ENCODE measurements around the gene GABRA6.
"Not testable (repeated sequence)": the region's sequence is repeated elsewhere in the genome, so short reads cannot be mapped to it uniquely, and the experiment has no call there.

Gene GABRA6

DNA sequence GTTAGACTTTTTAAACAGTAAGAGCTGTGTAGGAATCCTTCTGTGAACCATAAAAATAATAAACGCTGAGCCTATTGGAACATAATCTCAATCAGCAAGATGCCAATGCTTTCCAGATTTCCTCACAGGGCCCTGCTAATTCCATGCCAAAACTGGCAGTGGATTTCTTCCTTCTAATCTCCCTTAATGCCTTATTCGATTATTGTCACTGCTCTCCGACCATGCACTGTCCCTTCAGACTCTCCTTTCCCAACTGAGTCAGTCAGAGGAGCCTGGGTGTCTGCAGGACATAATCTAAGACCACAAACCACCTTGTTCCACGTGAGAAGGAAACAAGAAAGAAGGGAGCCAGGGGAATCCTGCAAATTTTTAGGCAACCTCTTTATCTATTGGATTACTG is at the start of gene GABRA6:
GABRA6 (plus strand) TSS at position 261 of the 400 bp plus-strand sequence. CDS start 269 bp downstream, outside the sequence.
- H3K9ac ChIP-seq (ENCODE audit: low read depth in 1 of 2, low read length in 2 of 2), result no peak within 1 kb of the TSS
- H3K36me3 ChIP-seq (ENCODE audit: control insufficient read depth in 1 of 2, insufficient read depth in 2 of 2, low read length in 2 of 2), result no peaks in the 10 kb centered on the region
- H3K27ac ChIP-seq (ENCODE audit: low read depth, low read length), result no peak within 1 kb of the TSS
- no peaks in the 10 kb centered on the region for H3K4me1 ChIP-seq (ENCODE audit: control insufficient read depth in 1 of 2, insufficient read depth in 2 of 2, low read length in 2 of 2)
- no peak within 1 kb of the TSS for H3K4me3 ChIP-seq (ENCODE audit: low read depth in 1 of 2, low read length in 2 of 2)
- no peaks in the 10 kb centered on the region for H3K27me3 ChIP-seq (ENCODE audit: control insufficient read depth in 1 of 2, insufficient read depth in 2 of 2, low read length in 2 of 2)
- H3K9me3 ChIP-seq (ENCODE audit: control insufficient read depth in 1 of 2, low read length in 2 of 2), result no peaks in the 10 kb centered on the region

DNA sequence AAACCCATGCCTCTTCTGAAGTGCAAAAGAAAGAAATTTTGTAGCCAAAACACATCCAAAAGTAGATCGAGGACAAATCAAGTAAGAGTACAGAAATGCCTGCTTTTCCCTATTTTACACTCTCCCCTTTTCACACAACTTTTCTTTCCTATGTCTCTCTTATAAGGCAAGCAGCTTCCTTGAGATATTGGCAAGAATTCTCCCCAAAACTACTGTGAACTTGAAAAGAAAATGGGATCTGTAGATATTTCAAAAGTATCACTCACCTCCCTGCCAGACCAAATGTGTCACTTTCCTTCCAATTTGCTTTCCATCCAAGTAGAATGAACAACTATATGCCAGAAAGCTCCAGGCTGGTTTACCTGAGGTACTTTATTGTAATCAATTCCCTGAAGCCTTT is 47.9 kb upstream of the GABRA6 start:
- Histone ChIP-seq H3K27ac (ENCODE audit: low read depth, low read length) (no peak overlapping the region), H3K9me3 (ENCODE audit: control insufficient read depth in 1 of 2, low read length in 2 of 2) (no peaks in the 10 kb centered on the region), H3K36me3 (ENCODE audit: control insufficient read depth in 1 of 2, insufficient read depth in 2 of 2, low read length in 2 of 2) (no peaks in the 10 kb centered on the region), H3K4me3 (ENCODE audit: low read depth in 1 of 2, low read length in 2 of 2) (no peak overlapping the region), H3K27me3 (ENCODE audit: control insufficient read depth in 1 of 2, insufficient read depth in 2 of 2, low read length in 2 of 2) (no peaks in the 10 kb centered on the region), H3K9ac (ENCODE audit: low read depth in 1 of 2, low read length in 2 of 2) (no peak overlapping the region), H3K4me1 (ENCODE audit: control insufficient read depth in 1 of 2, insufficient read depth in 2 of 2, low read length in 2 of 2) (no peaks in the 10 kb centered on the region)

DNA sequence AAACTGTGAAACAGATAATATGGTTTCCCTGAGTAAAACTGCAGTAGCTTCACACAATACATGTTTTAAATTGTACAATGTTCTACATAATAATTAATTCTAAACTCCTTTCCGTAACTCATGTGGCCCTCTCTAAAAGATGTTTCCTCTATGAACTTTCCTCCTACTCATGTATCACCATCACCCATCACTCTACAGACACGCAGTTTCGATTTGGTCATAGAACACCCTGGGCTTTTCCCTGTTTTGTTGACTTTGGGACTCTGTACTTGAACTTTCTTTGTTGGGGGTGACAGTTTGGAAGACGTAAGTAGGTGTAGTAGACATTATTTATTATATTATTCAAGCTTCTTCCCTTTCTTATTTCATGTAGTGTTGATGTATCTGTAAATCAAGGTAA is 44.1 kb upstream of the GABRA6 start:
- Histone ChIP-seq H3K36me3 (ENCODE audit: control insufficient read depth in 1 of 2, insufficient read depth in 2 of 2, low read length in 2 of 2) (no peaks in the 10 kb centered on the region), H3K4me1 (ENCODE audit: control insufficient read depth in 1 of 2, insufficient read depth in 2 of 2, low read length in 2 of 2) (no peaks in the 10 kb centered on the region), H3K9me3 (ENCODE audit: control insufficient read depth in 1 of 2, low read length in 2 of 2) (no peaks in the 10 kb centered on the region), H3K9ac (ENCODE audit: low read depth in 1 of 2, low read length in 2 of 2) (no peak overlapping the region), H3K27me3 (ENCODE audit: control insufficient read depth in 1 of 2, insufficient read depth in 2 of 2, low read length in 2 of 2) (no peaks in the 10 kb centered on the region), H3K4me3 (ENCODE audit: low read depth in 1 of 2, low read length in 2 of 2) (no peak overlapping the region), H3K27ac (ENCODE audit: low read depth, low read length) (no peak overlapping the region)

DNA sequence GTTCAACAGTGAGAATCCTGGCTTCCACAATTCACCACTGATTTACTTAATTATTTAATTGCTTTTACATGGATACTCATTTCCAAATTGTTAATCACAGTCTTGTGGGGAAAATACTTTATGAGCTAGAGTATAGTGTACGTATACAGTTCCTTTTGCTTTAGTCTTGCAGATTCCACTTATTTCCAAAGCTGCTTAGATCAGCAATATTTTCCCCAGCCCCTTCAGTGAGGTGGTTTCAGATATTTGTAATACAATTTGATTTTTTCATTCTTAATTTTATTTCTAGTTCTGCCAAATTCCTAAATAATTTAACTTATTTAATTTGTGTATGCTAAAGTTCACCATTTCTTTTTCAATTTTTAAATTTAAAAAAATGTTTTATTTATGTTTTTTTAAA is 40.3 kb upstream of the GABRA6 start:
- Histone ChIP-seq H3K4me3 (ENCODE audit: low read depth in 1 of 2, low read length in 2 of 2) (no peak overlapping the region), H3K36me3 (ENCODE audit: control insufficient read depth in 1 of 2, insufficient read depth in 2 of 2, low read length in 2 of 2) (no peaks in the 10 kb centered on the region), H3K9me3 (ENCODE audit: control insufficient read depth in 1 of 2, low read length in 2 of 2) (no peaks in the 10 kb centered on the region), H3K4me1 (ENCODE audit: control insufficient read depth in 1 of 2, insufficient read depth in 2 of 2, low read length in 2 of 2) (no peaks in the 10 kb centered on the region), H3K27ac (ENCODE audit: low read depth, low read length) (no peak overlapping the region), H3K27me3 (ENCODE audit: control insufficient read depth in 1 of 2, insufficient read depth in 2 of 2, low read length in 2 of 2) (no peaks in the 10 kb centered on the region), H3K9ac (ENCODE audit: low read depth in 1 of 2, low read length in 2 of 2) (no peak overlapping the region)

DNA sequence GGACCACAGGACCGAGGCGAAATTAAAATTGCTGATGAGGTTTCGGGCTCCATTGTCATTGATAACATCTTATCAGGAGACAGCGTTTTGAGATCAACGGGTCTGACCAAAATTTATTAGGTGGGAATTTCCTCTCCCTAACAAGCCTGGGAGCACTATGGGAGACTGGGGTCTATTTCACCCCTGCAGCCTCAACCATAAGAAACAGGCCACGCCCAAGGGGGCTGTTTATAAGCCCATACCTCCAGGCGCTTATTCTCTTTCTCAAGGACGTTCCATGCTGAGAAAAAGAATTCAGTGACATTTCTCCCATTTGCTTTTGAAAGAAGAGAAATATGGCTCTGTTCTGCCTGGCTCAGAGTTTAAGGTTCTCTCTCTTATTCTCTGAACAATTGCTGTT is 33.6 kb upstream of the GABRA6 start:
- not testable (repeated sequence) for H3K9me3 ChIP-seq (ENCODE audit: control insufficient read depth in 1 of 2, low read length in 2 of 2); H3K4me3 ChIP-seq (ENCODE audit: low read depth in 1 of 2, low read length in 2 of 2); H3K27me3 ChIP-seq (ENCODE audit: control insufficient read depth in 1 of 2, insufficient read depth in 2 of 2, low read length in 2 of 2); H3K9ac ChIP-seq (ENCODE audit: low read depth in 1 of 2, low read length in 2 of 2); H3K4me1 ChIP-seq (ENCODE audit: control insufficient read depth in 1 of 2, insufficient read depth in 2 of 2, low read length in 2 of 2); H3K27ac ChIP-seq (ENCODE audit: low read depth, low read length); H3K36me3 ChIP-seq (ENCODE audit: control insufficient read depth in 1 of 2, insufficient read depth in 2 of 2, low read length in 2 of 2)

DNA sequence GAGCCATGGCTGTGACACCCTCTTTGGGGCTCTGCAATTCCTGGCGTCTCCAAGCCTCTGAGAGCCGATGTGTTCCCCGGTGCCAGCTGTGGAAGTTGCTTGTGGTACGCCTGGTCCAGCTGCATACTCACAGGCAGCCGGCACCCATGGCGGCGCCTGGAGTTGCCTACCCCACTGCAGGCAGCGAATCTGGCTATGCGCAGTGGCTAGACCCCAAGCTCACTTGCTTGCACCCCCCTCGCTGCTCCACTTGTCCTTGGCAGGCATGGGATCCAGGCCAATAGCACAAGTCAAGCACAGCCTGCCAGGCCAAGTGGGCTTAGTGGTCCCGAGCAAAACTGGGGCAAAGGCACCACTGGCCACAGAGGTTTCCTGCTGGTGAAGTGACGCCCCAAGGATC is 24.7 kb upstream of the GABRA6 start:
- Histone ChIP-seq H3K9ac (ENCODE audit: low read depth in 1 of 2, low read length in 2 of 2) (no peak overlapping the region), H3K9me3 (ENCODE audit: control insufficient read depth in 1 of 2, low read length in 2 of 2) (no peaks in the 10 kb centered on the region), H3K36me3 (ENCODE audit: control insufficient read depth in 1 of 2, insufficient read depth in 2 of 2, low read length in 2 of 2) (no peaks in the 10 kb centered on the region), H3K4me3 (ENCODE audit: low read depth in 1 of 2, low read length in 2 of 2) (no peak overlapping the region), H3K27ac (ENCODE audit: low read depth, low read length) (no peak overlapping the region), H3K4me1 (ENCODE audit: control insufficient read depth in 1 of 2, insufficient read depth in 2 of 2, low read length in 2 of 2) (no peaks in the 10 kb centered on the region), H3K27me3 (ENCODE audit: control insufficient read depth in 1 of 2, insufficient read depth in 2 of 2, low read length in 2 of 2) (no peaks in the 10 kb centered on the region)

DNA sequence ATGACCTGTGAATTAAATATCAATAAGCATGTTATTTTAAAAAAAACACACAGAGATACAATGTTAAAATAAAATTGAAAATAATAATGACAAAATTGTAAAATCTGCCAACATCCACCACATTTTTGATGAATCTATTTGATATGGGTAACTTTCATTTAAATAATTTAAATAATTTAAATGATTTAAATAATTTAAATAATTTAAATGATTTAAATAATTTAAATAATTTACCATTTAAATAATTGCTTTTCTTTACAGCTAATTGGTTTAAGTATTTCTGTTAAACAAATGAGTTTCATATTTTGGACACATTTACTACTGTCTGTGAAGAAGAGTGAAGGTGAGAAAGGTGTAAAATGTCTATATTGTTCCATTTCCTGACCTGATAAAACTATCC is 22.1 kb upstream of the GABRA6 start:
- no peak overlapping the region for H3K4me3 ChIP-seq (ENCODE audit: low read depth in 1 of 2, low read length in 2 of 2)
- H3K36me3 ChIP-seq (ENCODE audit: control insufficient read depth in 1 of 2, insufficient read depth in 2 of 2, low read length in 2 of 2), result no peaks in the 10 kb centered on the region
- no peak overlapping the region for H3K9ac ChIP-seq (ENCODE audit: low read depth in 1 of 2, low read length in 2 of 2)
- no peak overlapping the region for H3K27ac ChIP-seq (ENCODE audit: low read depth, low read length)
- H3K27me3 ChIP-seq (ENCODE audit: control insufficient read depth in 1 of 2, insufficient read depth in 2 of 2, low read length in 2 of 2), result no peaks in the 10 kb centered on the region
- no peaks in the 10 kb centered on the region for H3K9me3 ChIP-seq (ENCODE audit: control insufficient read depth in 1 of 2, low read length in 2 of 2)
- H3K4me1 ChIP-seq (ENCODE audit: control insufficient read depth in 1 of 2, insufficient read depth in 2 of 2, low read length in 2 of 2), result no peaks in the 10 kb centered on the region

DNA sequence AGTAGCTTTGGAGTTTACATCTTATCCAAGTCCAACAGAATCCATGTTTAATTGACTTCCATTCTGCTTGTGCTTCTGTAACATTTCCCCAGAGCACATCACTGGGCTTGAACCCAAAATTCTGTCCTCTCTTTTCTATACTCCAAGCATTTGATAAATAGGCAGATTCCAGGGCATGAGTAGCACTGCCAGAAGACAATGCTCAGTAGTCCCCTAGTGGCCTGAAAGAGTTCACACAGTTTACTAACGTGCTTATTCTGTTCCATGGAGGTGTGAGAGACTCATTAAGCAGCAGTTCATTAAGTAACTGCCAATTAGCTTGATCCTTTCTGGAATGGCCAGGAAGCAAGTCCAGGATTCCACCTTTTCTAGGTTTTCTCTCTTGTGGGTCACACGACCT is 9.4 kb upstream of the GABRA6 start:
- H3K9ac ChIP-seq (ENCODE audit: low read depth in 1 of 2, low read length in 2 of 2), result no peak overlapping the region
- H3K27me3 ChIP-seq (ENCODE audit: control insufficient read depth in 1 of 2, insufficient read depth in 2 of 2, low read length in 2 of 2), result no peaks in the 10 kb centered on the region
- no peaks in the 10 kb centered on the region for H3K4me1 ChIP-seq (ENCODE audit: control insufficient read depth in 1 of 2, insufficient read depth in 2 of 2, low read length in 2 of 2)
- H3K4me3 ChIP-seq (ENCODE audit: low read depth in 1 of 2, low read length in 2 of 2), result no peak overlapping the region
- peaks cover 0 to under 1% of the 10 kb centered on the region in 2 donors for H3K9me3 ChIP-seq (ENCODE audit: control insufficient read depth in 1 of 2, low read length in 2 of 2)
- H3K27ac ChIP-seq (ENCODE audit: low read depth, low read length), result no peak overlapping the region
- H3K36me3 ChIP-seq (ENCODE audit: control insufficient read depth in 1 of 2, insufficient read depth in 2 of 2, low read length in 2 of 2), result no peaks in the 10 kb centered on the region

DNA sequence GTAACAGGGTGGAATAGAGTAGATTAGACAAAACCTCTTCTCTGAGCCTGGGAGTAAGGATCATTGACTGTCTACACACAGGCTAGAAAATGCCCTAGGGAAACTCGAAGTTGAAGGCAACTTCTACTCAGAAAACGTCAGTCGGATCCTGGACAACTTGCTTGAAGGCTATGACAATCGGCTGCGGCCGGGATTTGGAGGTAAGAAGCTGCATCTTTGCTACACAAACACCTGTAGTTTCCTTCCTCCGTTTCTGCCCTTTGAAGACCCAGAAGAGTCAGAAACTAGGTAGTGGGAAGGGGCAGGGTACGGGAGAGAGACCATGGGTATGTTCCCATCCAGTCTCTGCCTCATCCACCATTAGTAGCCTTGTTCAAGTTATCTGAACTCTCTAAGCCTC is 628 bp downstream of the GABRA6 start:
- H3K27ac ChIP-seq (ENCODE audit: low read depth, low read length), result no peak overlapping the region
- H3K4me1 ChIP-seq (ENCODE audit: control insufficient read depth in 1 of 2, insufficient read depth in 2 of 2, low read length in 2 of 2), result no peaks in the 10 kb centered on the region
- no peak overlapping the region for H3K9ac ChIP-seq (ENCODE audit: low read depth in 1 of 2, low read length in 2 of 2)
- no peaks in the 10 kb centered on the region for H3K9me3 ChIP-seq (ENCODE audit: control insufficient read depth in 1 of 2, low read length in 2 of 2)
- H3K4me3 ChIP-seq (ENCODE audit: low read depth in 1 of 2, low read length in 2 of 2), result no peak overlapping the region
- H3K27me3 ChIP-seq (ENCODE audit: control insufficient read depth in 1 of 2, insufficient read depth in 2 of 2, low read length in 2 of 2), result no peaks in the 10 kb centered on the region
- no peaks in the 10 kb centered on the region for H3K36me3 ChIP-seq (ENCODE audit: control insufficient read depth in 1 of 2, insufficient read depth in 2 of 2, low read length in 2 of 2)

DNA sequence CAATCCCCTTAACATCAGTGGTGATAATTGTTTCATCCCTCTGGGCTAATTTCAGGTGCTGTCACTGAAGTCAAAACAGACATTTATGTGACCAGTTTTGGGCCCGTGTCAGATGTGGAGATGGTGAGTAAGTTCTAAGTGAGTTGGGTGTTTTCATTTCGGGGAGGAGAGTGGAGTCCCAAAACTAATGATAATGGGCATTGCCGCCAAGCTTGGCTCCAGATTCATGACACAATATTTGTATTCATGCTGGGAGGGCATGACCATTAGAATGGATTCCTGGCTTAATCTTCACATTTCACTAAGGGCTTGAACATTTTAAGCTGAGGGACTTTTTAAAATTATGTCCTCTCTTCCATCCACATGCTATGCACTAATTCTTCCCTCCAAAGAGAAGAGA is 1.4 kb downstream of the GABRA6 start:
- Histone ChIP-seq H3K27me3 (ENCODE audit: control insufficient read depth in 1 of 2, insufficient read depth in 2 of 2, low read length in 2 of 2) (no peaks in the 10 kb centered on the region), H3K36me3 (ENCODE audit: control insufficient read depth in 1 of 2, insufficient read depth in 2 of 2, low read length in 2 of 2) (no peaks in the 10 kb centered on the region), H3K9me3 (ENCODE audit: control insufficient read depth in 1 of 2, low read length in 2 of 2) (no peaks in the 10 kb centered on the region), H3K27ac (ENCODE audit: low read depth, low read length) (no peak overlapping the region), H3K4me3 (ENCODE audit: low read depth in 1 of 2, low read length in 2 of 2) (no peak overlapping the region), H3K9ac (ENCODE audit: low read depth in 1 of 2, low read length in 2 of 2) (no peak overlapping the region), H3K4me1 (ENCODE audit: control insufficient read depth in 1 of 2, insufficient read depth in 2 of 2, low read length in 2 of 2) (no peaks in the 10 kb centered on the region)

DNA sequence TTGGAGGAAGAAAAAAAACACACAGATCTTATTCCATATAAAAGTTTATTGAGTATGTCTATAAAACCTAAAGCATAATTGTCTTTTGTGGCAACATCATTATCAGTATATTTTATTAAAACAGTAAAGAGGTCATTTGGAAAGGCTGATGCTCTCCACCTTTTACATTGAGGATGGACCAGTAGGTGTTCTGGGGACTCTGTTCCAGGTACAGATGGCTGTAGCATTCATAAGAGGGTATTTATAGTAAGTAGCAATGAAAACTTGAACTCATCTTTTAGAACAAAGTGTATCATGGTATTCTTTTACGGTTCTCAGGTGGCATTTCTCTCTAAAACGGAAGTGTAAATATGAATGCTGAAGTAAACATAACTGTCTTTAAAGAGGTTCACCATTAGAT is 1.8 kb downstream of the GABRA6 start:
- H3K9ac ChIP-seq (ENCODE audit: low read depth in 1 of 2, low read length in 2 of 2), result no peak overlapping the region
- no peak overlapping the region for H3K27ac ChIP-seq (ENCODE audit: low read depth, low read length)
- H3K27me3 ChIP-seq (ENCODE audit: control insufficient read depth in 1 of 2, insufficient read depth in 2 of 2, low read length in 2 of 2), result no peaks in the 10 kb centered on the region
- no peak overlapping the region for H3K4me3 ChIP-seq (ENCODE audit: low read depth in 1 of 2, low read length in 2 of 2)
- no peaks in the 10 kb centered on the region for H3K9me3 ChIP-seq (ENCODE audit: control insufficient read depth in 1 of 2, low read length in 2 of 2)
- no peaks in the 10 kb centered on the region for H3K36me3 ChIP-seq (ENCODE audit: control insufficient read depth in 1 of 2, insufficient read depth in 2 of 2, low read length in 2 of 2)
- no peaks in the 10 kb centered on the region for H3K4me1 ChIP-seq (ENCODE audit: control insufficient read depth in 1 of 2, insufficient read depth in 2 of 2, low read length in 2 of 2)
